H54 (cell line): ENCODE measurements around the gene ENOX1.

Experiments used
- DNase-seq: peaks from one replicate; pipeline ENCODE4 v3.0.0; 2011; ENCODE audit warnings: low spot score, mixed read lengths; ENCODE audit not compliant: insufficient read length
- FAIRE-seq: peaks from 3 replicates; lab custom pipeline; 2011; peaks lifted over from hg19 to GRCh38; lab: Jason Lieb, UNC
- POLR2A ChIP-seq: IDR thresholded peaks from 2 replicates; pipeline ENCODE4 v1.6.1; 2011; ENCODE audit warnings: low read depth, mild to moderate bottlenecking, low read length

Gene ENOX1

GRCh38 chr13:43289470-43290255 is 497.1 kb downstream of the ENOX1 start:
- DNase-seq (no peak), FAIRE-seq (no peak)

GRCh38 chr13:43286751-43287150 is 500.0 kb downstream of the ENOX1 start:
- no peak for TF ChIP-seq POLR2A
- DNase-seq (no peak), FAIRE-seq (no peak)

More at GRCh38 chr13:43289470-43290255, 497.1 kb downstream of the ENOX1 start:
- TF ChIP-seq POLR2A = no peak

- FAIRE-seq (peak; percentile 45), DNase-seq (no peak)
- no peak for TF ChIP-seq POLR2A
Measured at GRCh38 chr13:43285933-43286597, 500.7 kb downstream of the ENOX1 start.

GRCh38 chr13:43284162-43284561 is 502.6 kb downstream of the ENOX1 start:
- no peak for TF ChIP-seq POLR2A
- FAIRE-seq (no peak), DNase-seq (no peak)

GRCh38 chr13:43279696-43280095 is 507.1 kb downstream of the ENOX1 start:
- no peak for TF ChIP-seq POLR2A
- DNase-seq (no peak), FAIRE-seq (no peak)

- no peak for FAIRE-seq
Measured at GRCh38 chr13:43278127-43278526, 508.6 kb downstream of the ENOX1 start.

GRCh38 chr13:43277142-43277541 is 509.6 kb downstream of the ENOX1 start:
- no peak for FAIRE-seq
- no peak for TF ChIP-seq POLR2A
- DNase-seq = no peak

More at GRCh38 chr13:43278127-43278526, 508.6 kb downstream of the ENOX1 start:
- TF ChIP-seq POLR2A = no peak
- no peak for DNase-seq

- DNase-seq (no peak), FAIRE-seq (no peak)
- TF ChIP-seq POLR2A = no peak
Measured at GRCh38 chr13:43274881-43275280, 511.9 kb downstream of the ENOX1 start.

GRCh38 chr13:43273362-43273761 is 513.4 kb downstream of the ENOX1 start:
- FAIRE-seq (no peak), DNase-seq (no peak)
- no peak for TF ChIP-seq POLR2A

GRCh38 chr13:43272851-43273250 is 513.9 kb downstream of the ENOX1 start:
- FAIRE-seq (no peak), DNase-seq (no peak)
- TF ChIP-seq POLR2A = no peak

GRCh38 chr13:43271152-43271551 is 515.6 kb downstream of the ENOX1 start:
- FAIRE-seq = no peak
- no peak for TF ChIP-seq POLR2A

GRCh38 chr13:43270130-43270830 is 516.5 kb downstream of the ENOX1 start:
- FAIRE-seq = no peak
- TF ChIP-seq POLR2A = no peak
- DNase-seq = no peak

More at GRCh38 chr13:43271152-43271551, 515.6 kb downstream of the ENOX1 start:
- no peak for DNase-seq

GRCh38 chr13:43269037-43269481 is 517.7 kb downstream of the ENOX1 start:
- FAIRE-seq = peak; percentile 75

GRCh38 chr13:43268632-43269031 is 518.1 kb downstream of the ENOX1 start:
- TF ChIP-seq POLR2A = no peak
- DNase-seq (no peak), FAIRE-seq (no peak)

More at GRCh38 chr13:43269037-43269481, 517.7 kb downstream of the ENOX1 start:
- no peak for TF ChIP-seq POLR2A
- DNase-seq = peak; percentile 26
